Liver (tissue), 9 donors: Measurements from ENCODE around the gene TMEM245. TPM values are rescaled to one million over a fixed set of nuclear protein-coding genes. Genes with fewer than 3 reads are reported as not detected.

ENCODE experiments used
- DNase-seq: peaks from one replicate; pipeline ENCODE4 v3.0.0-alpha.2; 2017; ENCODE audit warnings: low spot score
- H3K27ac ChIP-seq, 2 donors: one replicate each; pipeline ENCODE4 v1.7.0; 2013; ENCODE audit warnings: inconsistent platforms in 2 of 2, low read length in 2 of 2, control low read depth in 1 of 2, low read depth in 1 of 2, mild to moderate bottlenecking in 1 of 2
- H3K27me3 ChIP-seq, 4 donors: one replicate each; pipeline versions ENCODE4 v1.6.1 to v1.7.0; 2013; ENCODE audit warnings: low read length in 3 of 4, inconsistent platforms in 1 of 4, mild to moderate bottlenecking in 1 of 4, moderate library complexity in 1 of 4; ENCODE audit not compliant: control insufficient read depth in 4 of 4, insufficient read depth in 4 of 4
- H3K36me3 ChIP-seq, 4 donors: one replicate each; pipeline versions ENCODE4 v1.6.1 to v1.7.0; 2013; ENCODE audit warnings: low read length in 3 of 4, mild to moderate bottlenecking in 3 of 4, low read depth in 1 of 4, moderate library complexity in 1 of 4; ENCODE audit not compliant: control insufficient read depth in 4 of 4, insufficient read depth in 3 of 4
- H3K4me1 ChIP-seq, 4 donors: one replicate each; pipeline versions ENCODE4 v1.6.1 to v1.7.0; 2013; ENCODE audit warnings: low read length in 3 of 4, mild to moderate bottlenecking in 3 of 4, moderate library complexity in 1 of 4; ENCODE audit not compliant: control insufficient read depth in 4 of 4, insufficient read depth in 4 of 4
- H3K4me3 ChIP-seq, 3 donors: one replicate each; pipeline versions ENCODE4 v1.6.1 to v1.7.0; 2013; ENCODE audit warnings: low read length in 3 of 3, control low read depth in 1 of 3, low read depth in 1 of 3, mild to moderate bottlenecking in 1 of 3
- H3K9ac ChIP-seq, 2 donors: one replicate each; pipeline ENCODE4 v1.7.0; 2013; ENCODE audit warnings: low read length in 2 of 2, mild to moderate bottlenecking in 2 of 2, moderate library complexity in 2 of 2, control low read depth in 1 of 2, low read depth in 1 of 2
- H3K9me3 ChIP-seq, 4 donors: one replicate each; pipeline versions ENCODE4 v1.6.1 to v1.7.0; 2013; ENCODE audit warnings: low read length in 3 of 4; ENCODE audit not compliant: control insufficient read depth in 4 of 4
- ATF3 ChIP-seq: IDR thresholded peaks from 2 replicates; pipeline ENCODE4 v1.6.1; 2016; ENCODE audit warnings: antibody characterized with exemption
- CTCF ChIP-seq: fragments of 150-350 bp; IDR thresholded peaks from 2 replicates; pipeline ENCODE4 v1.5.1; 2017; ENCODE audit warnings: improper control_type of control experiment, low read depth, low read length; ENCODE audit not compliant: missing input control
- EGR1 ChIP-seq, 2 donors: IDR thresholded peaks; 2 replicates each; pipeline ENCODE4 v1.6.1; 2016 to 2018; ENCODE audit warnings: antibody characterized with exemption in 2 of 2, low read depth in 2 of 2
- FOXA1 ChIP-seq: IDR thresholded peaks from 2 replicates; pipeline ENCODE4 v1.6.1; 2016; ENCODE audit warnings: antibody characterized with exemption
- GABPA ChIP-seq, 2 donors: IDR thresholded peaks in 1 of 2; conservative IDR thresholded peaks in 1 of 2; 2 replicates each; pipeline ENCODE4 v1.6.1; 2016; ENCODE audit warnings: antibody characterized with exemption in 2 of 2, mild to moderate bottlenecking in 1 of 2, moderate library complexity in 1 of 2
- HNF4A ChIP-seq, 2 donors: conservative IDR thresholded peaks; 2 replicates each; pipeline ENCODE4 v1.6.1; 2016; ENCODE audit warnings: antibody characterized with exemption in 2 of 2, mild to moderate bottlenecking in 2 of 2
- JUND ChIP-seq, 2 donors: IDR thresholded peaks; 2 replicates each; pipeline ENCODE4 v1.6.1; 2016; ENCODE audit warnings: antibody characterized with exemption in 2 of 2
- MAX ChIP-seq: IDR thresholded peaks from 2 replicates; pipeline ENCODE4 v1.6.1; 2016; ENCODE audit warnings: antibody characterized with exemption
- NR2F2 ChIP-seq: IDR thresholded peaks from 2 replicates; pipeline ENCODE4 v1.6.1; 2016; ENCODE audit warnings: antibody characterized with exemption
- RAD21 ChIP-seq, 2 donors: IDR thresholded peaks; 2 replicates each; pipeline ENCODE4 v1.6.1; 2016; ENCODE audit warnings: antibody characterized with exemption in 2 of 2, mild to moderate bottlenecking in 2 of 2
- REST ChIP-seq: IDR thresholded peaks from 2 replicates; pipeline ENCODE4 v1.6.1; 2016; ENCODE audit warnings: antibody characterized with exemption, mild to moderate bottlenecking
- RXRA ChIP-seq, 2 donors: IDR thresholded peaks; 2 replicates each; pipeline ENCODE4 v1.6.1; 2017 to 2018; ENCODE audit warnings: antibody characterized with exemption in 2 of 2, mild to moderate bottlenecking in 1 of 2
- SP1 ChIP-seq: IDR thresholded peaks from 2 replicates; pipeline ENCODE4 v1.6.1; 2018; ENCODE audit warnings: antibody characterized with exemption, mild to moderate bottlenecking
- TAF1 ChIP-seq: conservative IDR thresholded peaks from 2 replicates; pipeline ENCODE4 v1.6.1; 2016; ENCODE audit warnings: antibody characterized with exemption, mild to moderate bottlenecking
- YY1 ChIP-seq: IDR thresholded peaks from 2 replicates; pipeline ENCODE4 v1.6.1; 2016; ENCODE audit warnings: antibody characterized with exemption, mild to moderate bottlenecking
- ZBTB33 ChIP-seq: IDR thresholded peaks from 2 replicates; pipeline ENCODE4 v1.6.1; 2016; ENCODE audit warnings: antibody characterized with exemption
- WGBS: extraction: QIAGEN DNeasy Blood & Tissue Kit; methylation state at CpG from one replicate; pipeline ENCODE4 v1.1.7; 2013; 5-methylcytosine and 5-hydroxymethylcytosine counted together
- polyA plus RNA-seq, 2 donors: library from polyadenylated mRNA; stranded (reverse) in 1 of 2; unstranded in 1 of 2; fragments of 200-250 nt in 1 of 2; fragments of >200 nt in 1 of 2; fragmentation: Nextera tagmentation in 1 of 2; extraction: Ambion mirVana in 1 of 2; gene quantifications; one replicate each; pipeline versions ENCODE4 v1.2.1 to v1.2.3, GENCODE V29; 2013 to 2015
- total RNA-seq, 2 donors: library from RNA; depleted of rRNA; stranded (reverse); fragments of >200 nt; gene quantifications; one replicate each; pipeline ENCODE4 v1.2.3, GENCODE V29; 2014
- donor health status: healthy.
- donor health status: healthy.
- donor health status: healthy.
- donor health status: healthy.
- donor health status: healthy.

The TMEM245 gene
- total and polyA plus RNA-seq, 4 donors = 13.7 to 75.3 (median 31.2) TPM

- Histone ChIP-seq H3K27ac (no peak overlapping the region), H3K9me3 (no peaks in the 10 kb centered on the region), H3K4me3 (no peak overlapping the region), H3K27me3 (no peaks in the 10 kb centered on the region), H3K4me1 (peaks cover 1 to 16% (median 13%) of the 10 kb centered on the region in 4 donors), H3K9ac (no peak overlapping the region), H3K36me3 (peaks cover 4 to 9% (median 7%) of the 10 kb centered on the region in 4 donors)
- 97% methylated on average over 6 of the region's 6 CpGs for WGBS
- TF ChIP-seq HNF4A (conservative IDR thresholded peaks at IDR 0.05) (no peak), YY1 (no peak), TAF1 (no peak), GABPA (IDR thresholded peaks at IDR 0.05 in 1 of 2, conservative IDR thresholded peaks at IDR 0.05 in 1 of 2) (no peak), RAD21 (IDR thresholded peaks at IDR 0.05) (no peak), JUND (IDR thresholded peaks at IDR 0.05) (no peak), NR2F2 (no peak), EGR1 (IDR thresholded peaks at IDR 0.05; ENCODE audit: low read depth in 2 of 2) (no peak), RXRA (IDR thresholded peaks at IDR 0.05) (no peak), SP1 (no peak), ATF3 (no peak), REST (no peak), MAX (no peak)
- no peak for DNase-seq
Measured at GRCh38 chr9:109033941-109034700, 85.6 kb downstream of the TMEM245 start.

GRCh38 chr9:109031241-109031640, 88.5 kb downstream of the TMEM245 start:
- H3K4me1 ChIP-seq = peaks cover 1 to 9% (median 6%) of the 10 kb centered on the region in 4 donors
- 96% methylated on average over 3 of the region's 3 CpGs for WGBS
- H3K27ac ChIP-seq = no peak overlapping the region
- no peak for DNase-seq
- no peaks in the 10 kb centered on the region for H3K9me3 ChIP-seq
- no peaks in the 10 kb centered on the region for H3K27me3 ChIP-seq
- no peak for TF ChIP-seq ZBTB33
- no peak for TF ChIP-seq CTCF
- TF ChIP-seq EGR1 (IDR thresholded peaks at IDR 0.05; ENCODE audit: low read depth in 2 of 2) = no peak
- no peak for TF ChIP-seq MAX
- no peak for TF ChIP-seq FOXA1
- no peak overlapping the region for H3K4me3 ChIP-seq
- peaks cover 2 to 8% (median 5%) of the 10 kb centered on the region in 4 donors for H3K36me3 ChIP-seq
- H3K9ac ChIP-seq = no peak overlapping the region
